Urinary bladder (tissue), 4 donors: Measurements from ENCODE around the gene TYROBP. TPM values are rescaled to one million over a fixed set of nuclear protein-coding genes. Genes with fewer than 3 reads are reported as not detected.
"Not testable (repeated sequence)": the region's sequence is repeated elsewhere in the genome, so short reads cannot be mapped to it uniquely, and the experiment has no call there.

Source experiments
- DNase-seq: peaks from one replicate; pipeline ENCODE4 v3.0.0-alpha.2; 2015; ENCODE audit errors: extremely low spot score
- H3K27ac ChIP-seq: one replicate; pipeline ENCODE4 v1.5.1; 2013; ENCODE audit warnings: low read depth, mild to moderate bottlenecking, moderate library complexity
- H3K36me3 ChIP-seq: one replicate; pipeline ENCODE4 v1.6.1; 2013; ENCODE audit warnings: mild to moderate bottlenecking, moderate library complexity; ENCODE audit not compliant: insufficient read depth
- H3K4me1 ChIP-seq: one replicate; pipeline ENCODE4 v1.6.1; 2013; ENCODE audit warnings: mild to moderate bottlenecking, moderate library complexity; ENCODE audit not compliant: insufficient read depth
- H3K4me3 ChIP-seq: one replicate; pipeline ENCODE4 v1.5.1; 2013; ENCODE audit warnings: low read depth, low read length
- WGBS: extraction: QIAGEN DNeasy Blood & Tissue Kit; methylation state at CpG from one replicate; pipeline ENCODE4 v1.1.7; 2013; 5-methylcytosine and 5-hydroxymethylcytosine counted together
- polyA plus RNA-seq: library from polyadenylated mRNA; stranded (reverse); fragments of 200-250 nt; gene quantifications from one replicate; pipeline ENCODE4 v1.2.3, GENCODE V29; 2013
- total RNA-seq: library from RNA; depleted of rRNA; stranded (reverse); fragments of >200 nt; gene quantifications from one replicate; pipeline ENCODE4 v1.2.3, GENCODE V29; 2014
- donor health status: healthy with polysubstance abuse.
- donor health status: healthy.

Gene TYROBP
- total RNA-seq (5.1 TPM), polyA plus RNA-seq (113 TPM)

- H3K27ac ChIP-seq, result no peak within 1 kb of the TSS
- H3K36me3 ChIP-seq, result no peaks in the 10 kb centered on the region
- no peak within 1 kb of the TSS for H3K4me3 ChIP-seq
- no peak for DNase-seq
- no peaks in the 10 kb centered on the region for H3K4me1 ChIP-seq
- WGBS, result 71% methylated on average over 9 of the region's 9 CpGs
These were observed at the start of gene TYROBP for GRCh38 chr19:35908010-35908441. Gene TYROBP, minus strand, starts transcription at chr19:35908295. Its CDS starts 67 bp downstream, at chr19:35908228.

DNA sequence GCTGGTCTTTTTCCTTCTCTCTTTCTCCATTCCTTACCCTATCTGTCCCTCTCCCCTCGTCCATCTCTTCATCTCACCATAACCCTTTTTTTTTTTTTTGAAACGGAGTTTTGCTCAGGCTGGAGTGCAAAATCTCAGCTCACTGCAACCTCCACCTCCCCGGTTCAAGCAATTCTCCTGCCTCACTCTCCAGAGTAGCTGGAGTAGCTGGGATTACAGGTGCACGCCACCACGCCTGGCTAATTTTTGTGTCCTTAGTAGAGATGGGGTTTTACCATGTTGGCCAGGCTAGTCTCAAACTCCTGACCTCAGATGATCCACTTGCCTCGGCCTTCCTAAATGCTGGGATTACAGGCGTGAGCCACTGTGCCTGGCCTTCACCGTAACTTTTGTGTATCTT lies 49.3 kb upstream of the TYROBP start:
- DNase-seq, H3K36me3 ChIP-seq, H3K27ac ChIP-seq, H3K4me1 ChIP-seq, H3K4me3 ChIP-seq: not testable (repeated sequence)
- 75% methylated on average over 8 of the region's 8 CpGs for WGBS

DNA sequence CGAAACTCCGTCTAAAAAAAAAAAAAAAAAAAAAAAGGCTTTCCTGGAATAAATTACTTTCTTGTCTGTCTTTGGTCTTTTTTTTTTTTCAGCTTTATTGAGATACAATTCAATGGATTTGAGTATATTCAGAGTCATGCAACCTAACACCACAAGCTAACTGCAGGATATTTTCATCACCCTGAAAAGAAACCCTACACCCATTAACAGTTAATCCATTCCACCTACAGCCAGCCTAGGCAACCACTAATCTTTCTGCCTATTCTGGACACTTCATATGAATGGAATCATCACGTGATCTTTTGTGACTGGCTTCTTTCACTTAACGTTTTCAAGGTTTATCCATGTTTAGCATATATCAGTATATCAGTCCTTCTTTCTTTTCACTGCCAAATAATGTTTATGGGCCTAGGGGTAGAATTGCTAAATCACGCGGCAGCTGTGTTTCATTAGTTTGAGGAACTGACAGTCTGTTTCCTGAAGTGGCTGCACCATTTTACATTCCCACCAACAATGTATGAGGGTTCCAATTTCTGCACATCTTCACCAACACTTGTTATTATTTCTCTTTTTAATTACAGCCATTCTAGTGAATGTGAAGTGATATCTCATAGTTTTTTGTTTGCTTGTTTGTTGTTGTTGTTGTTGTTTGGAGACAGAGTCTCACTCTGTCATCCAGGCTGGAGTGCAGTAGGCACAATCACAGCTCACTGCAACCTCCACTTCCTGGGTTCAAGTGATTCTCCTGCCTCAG lies 48.0 kb upstream of the TYROBP start:
- DNase-seq, result no peak
- Histone ChIP-seq H3K4me1 (no peaks in the 10 kb centered on the region), H3K27ac (no peak overlapping the region), H3K4me3 (no peak overlapping the region), H3K36me3 (no peaks in the 10 kb centered on the region)
- WGBS, result 68% methylated on average over 6 of the region's 6 CpGs

- H3K36me3 ChIP-seq, result no peaks in the 10 kb centered on the region
- no peak for DNase-seq
- H3K4me1 ChIP-seq, result no peaks in the 10 kb centered on the region
- no peak overlapping the region for H3K27ac ChIP-seq
- 32% methylated on average over 2 of the region's 2 CpGs for WGBS
- H3K4me3 ChIP-seq, result no peak overlapping the region
These were observed 41.0 kb upstream of the TYROBP start for GRCh38 chr19:35949131-35949530.

- Histone ChIP-seq H3K4me1 (no peaks in the 10 kb centered on the region), H3K36me3 (no peaks in the 10 kb centered on the region), H3K4me3 (no peak overlapping the region), H3K27ac (no peak overlapping the region)
- no peak for DNase-seq
- whole genome bisulfite sequencing, result 92% methylated on average over 4 of the region's 4 CpGs
These were observed 38.1 kb upstream of the TYROBP start for GRCh38 chr19:35946203-35946602.

DNA sequence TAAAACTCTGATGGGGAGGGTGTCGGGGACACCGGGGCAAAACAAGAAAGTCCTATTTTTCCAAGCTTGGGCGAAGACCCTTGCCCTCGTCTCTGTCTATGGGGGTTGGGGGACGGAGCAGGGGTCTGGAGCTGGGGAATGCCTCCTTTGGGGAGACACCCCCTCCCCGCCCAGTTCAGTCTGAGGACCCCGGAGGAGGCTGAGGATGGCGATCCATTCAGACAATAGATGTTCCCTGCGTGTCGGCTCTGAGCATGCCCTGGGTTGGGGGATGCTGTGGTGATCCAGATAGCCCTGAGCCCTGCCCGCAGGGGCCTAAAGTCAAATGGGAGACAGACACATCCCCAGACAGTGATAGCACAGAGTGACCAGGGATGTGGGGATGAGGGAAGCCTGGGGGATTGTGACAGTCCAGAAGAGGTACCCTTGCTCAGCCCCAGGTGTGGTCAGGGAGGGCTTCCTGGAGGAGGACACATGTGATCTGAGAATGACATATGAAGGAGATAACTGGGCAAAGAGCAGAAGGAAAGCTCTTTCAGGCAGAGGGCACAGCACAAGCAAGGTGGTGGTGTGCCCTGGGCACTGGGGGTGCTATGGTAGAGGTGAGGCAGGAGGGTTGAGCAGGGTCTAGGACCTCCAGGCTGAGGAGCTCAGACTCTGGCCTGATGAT lies 37.2 kb upstream of the TYROBP start:
- 91% methylated on average over 11 of the region's 11 CpGs for WGBS
- H3K36me3 ChIP-seq, result peaks cover 2% of the 10 kb centered on the region
- DNase-seq, result no peak
- H3K4me3 ChIP-seq, result no peak overlapping the region
- H3K27ac ChIP-seq, result no peak overlapping the region
- H3K4me1 ChIP-seq, result no peaks in the 10 kb centered on the region

GRCh38 chr19:35944556-35944955 lies 36.5 kb upstream of the TYROBP start:
- H3K27ac ChIP-seq, result no peak overlapping the region
- peaks cover 2% of the 10 kb centered on the region for H3K36me3 ChIP-seq
- no peak for DNase-seq
- WGBS, result 77% methylated on average over 52 of the region's 52 CpGs
- no peaks in the 10 kb centered on the region for H3K4me1 ChIP-seq
- no peak overlapping the region for H3K4me3 ChIP-seq

- DNase-seq, result no peak
- no peak overlapping the region for H3K27ac ChIP-seq
- H3K4me1 ChIP-seq, result no peaks in the 10 kb centered on the region
- H3K36me3 ChIP-seq, result peaks cover 2% of the 10 kb centered on the region
- H3K4me3 ChIP-seq, result no peak overlapping the region
- WGBS, result 87% methylated on average over 9 of the region's 9 CpGs
These were observed 35.5 kb upstream of the TYROBP start for GRCh38 chr19:35943321-35944301.

GRCh38 chr19:35942235-35942634 lies 34.1 kb upstream of the TYROBP start:
- WGBS, result 94% methylated on average over 3 of the region's 3 CpGs

GRCh38 chr19:35940839-35941238 lies 32.7 kb upstream of the TYROBP start:
- H3K4me1 ChIP-seq, result no peaks in the 10 kb centered on the region
- peaks cover 2% of the 10 kb centered on the region for H3K36me3 ChIP-seq
- DNase-seq, result no peak
- WGBS, result 48% methylated on average over 4 of the region's 4 CpGs
- no peak overlapping the region for H3K27ac ChIP-seq
- no peak overlapping the region for H3K4me3 ChIP-seq

More at GRCh38 chr19:35942235-35942634, 34.1 kb upstream of the TYROBP start:
- Histone ChIP-seq H3K27ac (no peak overlapping the region), H3K4me1 (no peaks in the 10 kb centered on the region), H3K36me3 (peaks cover 2% of the 10 kb centered on the region), H3K4me3 (no peak overlapping the region)
- no peak for DNase-seq

GRCh38 chr19:35940078-35940775 lies 32.1 kb upstream of the TYROBP start:
- peaks cover 2% of the 10 kb centered on the region for H3K36me3 ChIP-seq
- H3K4me3 ChIP-seq, result no peak overlapping the region
- 93% methylated on average over 51 of the region's 51 CpGs for WGBS
- no peak overlapping the region for H3K27ac ChIP-seq
- H3K4me1 ChIP-seq, result no peaks in the 10 kb centered on the region
- DNase-seq, result no peak

GRCh38 chr19:35939307-35940077 lies 31.4 kb upstream of the TYROBP start:
- no peak for DNase-seq
- H3K27ac ChIP-seq, result no peak overlapping the region
- 93% methylated on average over 55 of the region's 55 CpGs for whole genome bisulfite sequencing
- no peaks in the 10 kb centered on the region for H3K4me1 ChIP-seq
- H3K36me3 ChIP-seq, result peaks cover 2% of the 10 kb centered on the region
- H3K4me3 ChIP-seq, result no peak overlapping the region
